ENCODE data around the gene ECE1.
A peak's percentile ranks its signal among the peaks of the same experiment; 100 is the strongest.

The ECE1 gene

GRCh38 chr1:21289700-21290545 is at the start of gene ECE1:
Gene ECE1 (minus strand): TSS chr1:21290463. CDS start chr1:21290414, 49 bp downstream.
- TF ChIP-seq, protein P1, sequence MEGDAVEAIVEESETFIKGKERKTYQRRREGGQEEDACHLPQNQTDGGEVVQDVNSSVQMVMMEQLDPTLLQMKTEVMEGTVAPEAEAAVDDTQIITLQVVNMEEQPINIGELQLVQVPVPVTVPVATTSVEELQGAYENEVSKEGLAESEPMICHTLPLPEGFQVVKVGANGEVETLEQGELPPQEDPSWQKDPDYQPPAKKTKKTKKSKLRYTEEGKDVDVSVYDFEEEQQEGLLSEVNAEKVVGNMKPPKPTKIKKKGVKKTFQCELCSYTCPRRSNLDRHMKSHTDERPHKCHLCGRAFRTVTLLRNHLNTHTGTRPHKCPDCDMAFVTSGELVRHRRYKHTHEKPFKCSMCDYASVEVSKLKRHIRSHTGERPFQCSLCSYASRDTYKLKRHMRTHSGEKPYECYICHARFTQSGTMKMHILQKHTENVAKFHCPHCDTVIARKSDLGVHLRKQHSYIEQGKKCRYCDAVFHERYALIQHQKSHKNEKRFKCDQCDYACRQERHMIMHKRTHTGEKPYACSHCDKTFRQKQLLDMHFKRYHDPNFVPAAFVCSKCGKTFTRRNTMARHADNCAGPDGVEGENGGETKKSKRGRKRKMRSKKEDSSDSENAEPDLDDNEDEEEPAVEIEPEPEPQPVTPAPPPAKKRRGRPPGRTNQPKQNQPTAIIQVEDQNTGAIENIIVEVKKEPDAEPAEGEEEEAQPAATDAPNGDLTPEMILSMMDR (IDR thresholded peaks at IDR 0.05; ENCODE audit: insufficient read depth, low read length, missing control alignments): no peak
- CTCF ChIA-PET: interaction anchor here (1.5 kb wide), 1 partner anchor 10 kb away, joined by 4 read pairs; no protein-coding TSS in a partner anchor
- POLR2A ChIA-PET: no interaction called here
- H3K4me3 ChIP-seq (ENCODE audit: low read depth, low read length): peak within 1 kb of the TSS; percentile 83
- DNase-seq (ENCODE audit: low read depth, low spot score): no peak

- POLR2A ChIA-PET: no interaction called here
- DNase-seq (ENCODE audit: low read depth, low spot score): no peak
- no peak overlapping the region for H3K4me3 ChIP-seq (ENCODE audit: low read depth, low read length)
- TF ChIP-seq, protein P1 (IDR thresholded peaks at IDR 0.05; ENCODE audit: insufficient read depth, low read length, missing control alignments): no peak
- CTCF ChIA-PET: interaction anchor here (0.7 to 9.4 kb wide), 6 partner anchors 16 to 107 kb away, joined by 3 to 163 read pairs (median 14); no protein-coding TSS in a partner anchor
Measured at GRCh38 chr1:21339356-21340229, 49.3 kb upstream of the ECE1 start.

DNA sequence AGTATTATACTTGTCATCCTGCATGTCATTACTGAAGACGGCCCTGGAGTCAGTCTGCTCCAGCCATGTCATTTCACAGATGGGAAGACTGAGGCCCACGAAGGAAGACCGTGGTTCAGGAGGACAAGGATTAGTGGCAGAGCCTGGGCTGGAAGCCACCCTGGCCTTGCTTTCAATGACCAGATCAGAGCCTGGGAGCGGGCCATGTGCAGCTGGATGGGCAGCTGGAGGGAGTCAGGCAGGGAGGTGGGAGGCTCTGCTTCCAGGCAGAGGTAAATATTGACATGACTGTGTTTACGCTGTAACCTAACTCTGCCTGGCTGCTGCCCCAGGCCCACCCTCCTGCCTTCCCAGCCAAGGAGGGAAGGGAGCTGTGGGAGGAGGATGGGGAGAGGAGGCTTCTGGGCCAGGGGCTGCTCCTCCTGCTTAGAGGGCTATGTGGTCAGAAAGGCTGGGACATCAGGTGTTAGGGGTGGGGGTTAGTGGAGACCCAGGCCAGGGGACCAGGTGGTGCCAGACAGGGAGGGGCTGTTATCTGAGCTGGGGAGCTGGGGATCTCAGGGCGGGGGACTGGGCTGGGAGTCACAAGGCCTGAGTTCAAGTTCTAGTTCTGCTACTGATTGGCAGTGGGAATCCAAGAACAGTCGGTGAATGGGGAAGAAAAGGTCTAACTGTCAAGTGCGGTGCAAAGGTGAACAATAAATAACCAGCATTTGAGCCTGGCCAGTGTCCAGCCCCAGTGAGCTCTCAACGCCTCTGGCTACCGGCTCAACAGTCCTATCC is 48.5 kb upstream of the ECE1 start:
- POLR2A ChIA-PET: no interaction called here

DNA sequence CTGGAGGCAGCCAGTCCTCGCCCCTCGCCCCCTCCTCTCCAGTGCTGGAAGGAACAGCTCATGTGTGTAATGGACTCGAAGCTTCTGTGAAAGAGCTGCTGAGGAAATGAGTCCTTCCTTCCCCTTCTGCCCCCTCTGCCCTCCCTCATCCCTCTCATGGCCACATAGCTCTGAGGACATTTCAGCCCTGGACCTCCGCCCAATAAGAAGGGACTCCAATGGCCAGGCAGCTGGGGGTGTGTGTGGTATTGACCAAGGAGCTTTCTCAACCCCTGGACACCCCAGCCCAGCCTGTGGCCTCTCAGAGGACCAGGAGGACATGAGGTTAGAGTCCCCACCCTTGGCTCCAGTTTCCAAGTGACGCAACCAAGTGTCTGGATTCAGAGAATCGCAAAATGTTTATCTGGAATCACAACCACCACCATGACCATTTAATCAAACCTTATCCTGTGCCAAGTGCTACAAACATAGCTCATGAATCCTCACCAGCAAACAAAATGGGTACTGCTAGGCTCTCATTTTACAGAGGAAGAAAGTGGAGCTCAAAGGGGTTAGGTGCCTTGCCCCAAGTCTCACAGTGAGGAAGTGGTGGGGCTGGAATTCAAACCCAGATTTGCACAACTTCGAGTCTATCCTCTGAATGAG is 47.8 kb upstream of the ECE1 start:
- TF ChIP-seq, protein P1 (IDR thresholded peaks at IDR 0.05; ENCODE audit: insufficient read depth, low read length, missing control alignments): no peak
- no peak for DNase-seq (ENCODE audit: low read depth, low spot score)
- POLR2A ChIA-PET: no interaction called here
- no peak overlapping the region for H3K4me3 ChIP-seq (ENCODE audit: low read depth, low read length)
- CTCF ChIA-PET: interaction anchor here (0.7 to 9.4 kb wide), 11 partner anchors 9 to 258 kb away, joined by 3 to 163 read pairs (median 4); no protein-coding TSS in a partner anchor

More for the DNA sequence above, 48.5 kb upstream of the ECE1 start:
- TF ChIP-seq, protein P1 (IDR thresholded peaks at IDR 0.05; ENCODE audit: insufficient read depth, low read length, missing control alignments): no peak
- no peak overlapping the region for H3K4me3 ChIP-seq (ENCODE audit: low read depth, low read length)
- CTCF ChIA-PET: interaction anchor here (0.7 to 9.4 kb wide), 9 partner anchors 9 to 107 kb away, joined by 3 to 163 read pairs (median 6); no protein-coding TSS in a partner anchor
- DNase-seq (ENCODE audit: low read depth, low spot score): no peak

DNA sequence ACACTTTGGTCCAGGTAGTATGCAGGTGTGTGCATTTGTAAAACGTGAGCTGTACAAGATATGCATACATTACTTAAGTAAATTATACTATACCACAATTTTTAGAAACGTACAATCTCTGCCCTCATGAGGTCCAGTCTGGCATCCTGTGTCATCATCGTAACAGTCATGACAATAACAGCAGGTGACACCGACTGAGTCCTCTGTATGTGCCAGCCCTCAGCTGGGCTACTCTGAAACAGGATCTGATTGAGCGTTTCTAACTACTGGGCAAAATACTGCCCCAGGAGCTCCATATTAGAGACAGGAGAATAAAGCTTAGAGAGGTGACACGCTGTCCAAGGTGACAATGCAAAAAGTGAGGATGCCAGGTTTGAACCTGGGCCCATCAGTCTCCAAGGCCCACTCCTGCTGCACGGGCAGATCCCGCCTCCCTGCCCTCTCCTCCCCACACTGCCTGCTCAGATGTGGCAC is 47.2 kb upstream of the ECE1 start:
- H3K4me3 ChIP-seq (ENCODE audit: low read depth, low read length): no peak overlapping the region
- ChIA-PET CTCF (interaction anchor here (0.8 to 9.4 kb wide), 12 partner anchors 8 to 686 kb away, joined by 3 to 163 read pairs (median 6); no protein-coding TSS in a partner anchor), POLR2A (no interaction called here)
- DNase-seq (ENCODE audit: low read depth, low spot score): no peak
- TF ChIP-seq, protein P1 (IDR thresholded peaks at IDR 0.05; ENCODE audit: insufficient read depth, low read length, missing control alignments): no peak
